ENCODE results near the gene SLC25A21. TPM values are rescaled to one million over a fixed set of nuclear protein-coding genes. Genes with fewer than 3 reads are reported as not detected.

The SLC25A21 gene
- total RNA-seq, 2 experiments from 2014 or later: not detected

DNA sequence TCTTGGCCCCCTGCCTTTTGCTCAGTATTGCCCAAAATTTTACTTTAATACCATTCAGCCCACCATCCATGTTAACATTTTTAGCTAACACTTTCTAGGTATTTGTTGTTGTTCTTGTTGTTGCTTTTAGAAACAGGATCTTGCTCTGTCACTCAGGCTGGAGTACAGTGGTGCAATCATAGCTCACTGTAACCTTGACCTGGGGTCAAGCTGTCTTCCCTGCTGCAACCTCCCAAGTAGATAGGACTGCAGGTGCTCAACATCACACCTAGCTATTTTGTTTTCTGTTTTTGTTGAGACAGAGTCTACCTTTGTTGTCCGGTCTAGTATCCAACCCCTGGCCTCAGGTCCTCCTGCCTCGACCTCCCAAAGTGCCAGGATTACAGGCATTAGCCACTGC is 29.3 kb upstream of the SLC25A21 start:
- no peak overlapping the region for H3K4me3 ChIP-seq (ENCODE audit: low read length)
- H3K27ac ChIP-seq (ENCODE audit: low read depth in 1 of 2, low read length in 2 of 2): no peak overlapping the region
- Mint-ChIP-seq H3K36me3 (ENCODE audit: low read depth) (no peaks in the 10 kb centered on the region), H3K4me1 (ENCODE audit: low read depth) (no peaks in the 10 kb centered on the region), H3K9me3 (peaks cover 9% of the 10 kb centered on the region), H3K27me3 (peaks cover 19% of the 10 kb centered on the region), H3K4me3 (no peak overlapping the region), H3K27ac (no peak overlapping the region)
- H3K9me3 ChIP-seq (ENCODE audit: control insufficient read depth in 1 of 2, insufficient read depth in 1 of 2, low read length in 2 of 2): peaks cover 7 to 14% of the 10 kb centered on the region in 2 experiments
- ChIA-PET CTCF (no interaction called here), POLR2A (no interaction called here)
- intact Hi-C loops (cut with DNase I, micrococcal nuclease): no loop called here
- H3K27me3 ChIP-seq (ENCODE audit: control insufficient read depth in 1 of 2, insufficient read depth in 2 of 2, low read length in 2 of 2): peaks cover 0 to 3% of the 10 kb centered on the region in 2 experiments
- ATAC-seq (ENCODE audit: poor library complexity): no peak
- no peak for DNase-seq
- TF ChIP-seq, protein P1, sequence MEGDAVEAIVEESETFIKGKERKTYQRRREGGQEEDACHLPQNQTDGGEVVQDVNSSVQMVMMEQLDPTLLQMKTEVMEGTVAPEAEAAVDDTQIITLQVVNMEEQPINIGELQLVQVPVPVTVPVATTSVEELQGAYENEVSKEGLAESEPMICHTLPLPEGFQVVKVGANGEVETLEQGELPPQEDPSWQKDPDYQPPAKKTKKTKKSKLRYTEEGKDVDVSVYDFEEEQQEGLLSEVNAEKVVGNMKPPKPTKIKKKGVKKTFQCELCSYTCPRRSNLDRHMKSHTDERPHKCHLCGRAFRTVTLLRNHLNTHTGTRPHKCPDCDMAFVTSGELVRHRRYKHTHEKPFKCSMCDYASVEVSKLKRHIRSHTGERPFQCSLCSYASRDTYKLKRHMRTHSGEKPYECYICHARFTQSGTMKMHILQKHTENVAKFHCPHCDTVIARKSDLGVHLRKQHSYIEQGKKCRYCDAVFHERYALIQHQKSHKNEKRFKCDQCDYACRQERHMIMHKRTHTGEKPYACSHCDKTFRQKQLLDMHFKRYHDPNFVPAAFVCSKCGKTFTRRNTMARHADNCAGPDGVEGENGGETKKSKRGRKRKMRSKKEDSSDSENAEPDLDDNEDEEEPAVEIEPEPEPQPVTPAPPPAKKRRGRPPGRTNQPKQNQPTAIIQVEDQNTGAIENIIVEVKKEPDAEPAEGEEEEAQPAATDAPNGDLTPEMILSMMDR (IDR thresholded peaks at IDR 0.05): no peak
- H3K4me1 ChIP-seq (ENCODE audit: insufficient read depth, low read length): no peaks in the 10 kb centered on the region
- no peaks in the 10 kb centered on the region for H3K36me3 ChIP-seq (ENCODE audit: insufficient read depth, low read length)

DNA sequence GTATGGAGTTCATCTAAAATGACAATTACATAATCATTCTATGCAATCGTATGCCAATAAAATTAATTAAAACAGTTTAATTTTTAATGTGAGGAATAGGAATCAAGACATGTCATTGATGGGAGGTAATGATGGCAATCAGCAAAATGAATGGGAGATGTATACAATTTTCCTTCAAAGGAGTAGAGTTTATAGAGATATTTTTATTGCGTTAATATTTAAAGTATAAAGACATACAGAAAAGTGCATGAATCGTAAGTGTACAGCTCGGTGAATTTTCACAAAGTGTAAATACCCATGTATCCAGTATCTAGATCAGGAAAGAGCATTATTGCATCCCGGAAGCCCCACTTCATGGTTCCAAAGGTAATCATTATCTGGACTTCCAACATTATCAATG is 26.5 kb upstream of the SLC25A21 start:
- Histone ChIP-seq H3K4me1 (ENCODE audit: insufficient read depth, low read length) (no peaks in the 10 kb centered on the region), H3K4me3 (ENCODE audit: low read length) (no peak overlapping the region), H3K27ac (ENCODE audit: low read depth in 1 of 2, low read length in 2 of 2) (no peak overlapping the region), H3K9me3 (ENCODE audit: control insufficient read depth in 1 of 2, insufficient read depth in 1 of 2, low read length in 2 of 2) (peaks cover 0 to 9% of the 10 kb centered on the region in 2 experiments), H3K27me3 (ENCODE audit: control insufficient read depth in 1 of 2, insufficient read depth in 2 of 2, low read length in 2 of 2) (peaks cover 0 to 4% of the 10 kb centered on the region in 2 experiments), H3K36me3 (ENCODE audit: insufficient read depth, low read length) (no peaks in the 10 kb centered on the region)
- H3K36me3 Mint-ChIP-seq (ENCODE audit: low read depth): no peaks in the 10 kb centered on the region
- no peak overlapping the region for H3K27ac Mint-ChIP-seq
- POLR2A ChIA-PET: no interaction called here
- no peak overlapping the region for H3K4me3 Mint-ChIP-seq
- H3K27me3 Mint-ChIP-seq: peaks cover 24% of the 10 kb centered on the region
- intact Hi-C loops (cut with DNase I, micrococcal nuclease): no loop called here
- H3K9me3 Mint-ChIP-seq: peaks cover 3% of the 10 kb centered on the region
- no peak for ATAC-seq (ENCODE audit: poor library complexity)
- CTCF ChIA-PET: no interaction called here
- TF ChIP-seq, protein P1 (IDR thresholded peaks at IDR 0.05): no peak
- DNase-seq: no peak
- no peaks in the 10 kb centered on the region for H3K4me1 Mint-ChIP-seq (ENCODE audit: low read depth)

DNA sequence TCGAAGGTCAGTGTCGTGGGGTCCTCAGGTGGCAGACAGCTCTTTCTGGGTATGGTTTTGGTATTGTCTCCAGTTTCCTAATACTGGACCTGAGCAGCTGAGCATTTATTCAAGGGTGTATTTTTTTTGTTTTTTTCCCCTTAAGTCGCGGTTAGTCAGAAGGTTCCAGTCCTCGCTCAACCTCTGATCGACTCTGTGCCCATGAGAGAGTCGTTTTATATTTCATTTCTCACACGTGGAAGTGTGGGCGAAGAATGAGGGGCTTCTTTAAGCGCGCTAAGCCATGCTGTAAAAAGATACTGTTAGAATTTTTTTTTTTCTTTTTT is 25.8 kb upstream of the SLC25A21 start:
- no peak overlapping the region for H3K27ac ChIP-seq (ENCODE audit: low read depth in 1 of 2, low read length in 2 of 2)
- no peak overlapping the region for H3K4me3 ChIP-seq (ENCODE audit: low read length)
- H3K9me3 Mint-ChIP-seq: peaks cover 3% of the 10 kb centered on the region
- H3K27ac Mint-ChIP-seq: no peak overlapping the region
- no peaks in the 10 kb centered on the region for H3K4me1 Mint-ChIP-seq (ENCODE audit: low read depth)
- intact Hi-C loops (cut with DNase I, micrococcal nuclease): no loop called here
- H3K36me3 ChIP-seq (ENCODE audit: insufficient read depth, low read length): no peaks in the 10 kb centered on the region
- CTCF ChIA-PET: no interaction called here
- no peaks in the 10 kb centered on the region for H3K36me3 Mint-ChIP-seq (ENCODE audit: low read depth)
- POLR2A ChIA-PET: no interaction called here
- peaks cover 0 to 9% of the 10 kb centered on the region in 2 experiments for H3K9me3 ChIP-seq (ENCODE audit: control insufficient read depth in 1 of 2, insufficient read depth in 1 of 2, low read length in 2 of 2)
- no peak for ATAC-seq (ENCODE audit: poor library complexity)
- TF ChIP-seq, protein P1 (IDR thresholded peaks at IDR 0.05): no peak
- no peak overlapping the region for H3K4me3 Mint-ChIP-seq
- no peaks in the 10 kb centered on the region for H3K4me1 ChIP-seq (ENCODE audit: insufficient read depth, low read length)
- H3K27me3 ChIP-seq (ENCODE audit: control insufficient read depth in 1 of 2, insufficient read depth in 2 of 2, low read length in 2 of 2): peaks cover 0 to 4% of the 10 kb centered on the region in 2 experiments
- DNase-seq: no peak
- H3K27me3 Mint-ChIP-seq: peaks cover 24% of the 10 kb centered on the region

All from CD4-positive, alpha-beta T cell (primary cell).